Measurements from ENCODE around the gene ITGA11. TPM values are rescaled to one million over a fixed set of nuclear protein-coding genes. Genes with fewer than 3 reads are reported as not detected.

ITGA11 gene
- total RNA-seq, 2 donors from 2014 or later, result 0.27 to 1.8 TPM

- DNase-seq (ENCODE audit: low spot score in 2 of 2) (no peak), ATAC-seq (no peak)
- no peaks in the 10 kb centered on the region for H3K36me3 Mint-ChIP-seq
- peak overlapping the region in 1 of 2 donors; percentile 52 for H3K27ac Mint-ChIP-seq
- no peaks in the 10 kb centered on the region for H3K9me3 Mint-ChIP-seq
Measured at GRCh38 chr15:68366314-68366713, 65.6 kb downstream of the ITGA11 start.

DNA sequence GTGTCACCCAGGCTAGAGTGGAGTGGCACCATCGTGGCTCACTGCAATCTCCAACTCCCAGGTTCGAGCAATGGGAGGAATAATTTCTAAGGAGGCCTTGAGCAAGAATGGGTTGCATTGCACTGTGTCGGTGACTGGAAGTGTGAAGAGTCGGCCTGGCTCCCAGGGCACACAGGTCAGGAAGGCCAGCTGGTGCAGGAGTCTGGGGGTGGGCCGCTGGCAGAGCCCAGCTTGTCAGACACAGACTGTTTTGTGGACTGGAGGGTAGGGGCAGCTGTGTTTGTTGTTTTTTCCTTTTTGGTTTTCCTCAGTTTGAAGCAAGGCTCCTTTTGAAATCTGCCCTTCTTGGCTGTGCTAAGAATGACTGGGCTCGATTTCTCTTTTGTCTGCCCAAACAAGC is 66.2 kb downstream of the ITGA11 start:
- Mint-ChIP-seq H3K27ac (no peak overlapping the region), H3K9me3 (no peaks in the 10 kb centered on the region), H3K36me3 (no peaks in the 10 kb centered on the region)
- ATAC-seq, result no peak
- no peak for DNase-seq (ENCODE audit: low spot score in 2 of 2)

DNA sequence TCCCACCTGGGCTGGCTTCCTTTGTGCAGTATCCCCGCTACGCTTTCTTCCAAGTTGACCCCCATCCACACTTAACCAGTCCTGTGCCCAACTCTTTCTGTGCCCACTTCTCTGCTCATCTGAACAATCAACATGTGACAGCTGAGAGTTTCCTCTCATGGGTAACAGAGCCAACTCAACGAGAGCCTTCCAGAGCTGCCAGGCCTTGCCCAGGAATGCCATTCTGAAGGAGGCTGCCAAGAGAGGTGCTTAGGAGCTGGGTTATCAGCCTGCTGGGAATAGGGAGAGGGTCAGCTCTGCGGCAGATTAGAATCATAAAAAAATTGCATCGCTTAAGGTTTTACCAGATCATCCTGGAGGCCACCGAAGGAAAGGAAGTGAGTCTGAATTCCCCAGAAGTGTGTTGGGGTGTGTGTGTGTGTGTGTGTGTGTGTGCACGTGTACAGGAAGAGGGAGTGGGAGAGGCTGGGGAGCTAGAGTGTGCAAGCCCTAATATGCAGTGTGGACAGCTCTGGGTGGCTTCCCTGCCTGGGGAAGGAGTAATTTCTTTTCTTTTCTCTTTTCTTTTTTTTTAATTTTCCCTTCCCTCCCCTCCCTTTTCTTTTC is 66.7 kb downstream of the ITGA11 start:
- H3K36me3 Mint-ChIP-seq, result no peaks in the 10 kb centered on the region
- H3K9me3 Mint-ChIP-seq, result no peaks in the 10 kb centered on the region
- ATAC-seq (peak in 1 of 2 donors; percentile 64), DNase-seq (ENCODE audit: low spot score in 2 of 2) (no peak)
- peak overlapping the region in 1 of 2 donors; percentile 53 for H3K27ac Mint-ChIP-seq

GRCh38 chr15:68364660-68365035 is 67.3 kb downstream of the ITGA11 start:
- no peak for ATAC-seq
- H3K27ac Mint-ChIP-seq, result no peak overlapping the region
- no peaks in the 10 kb centered on the region for H3K9me3 Mint-ChIP-seq
- DNase-seq (ENCODE audit: low spot score in 2 of 2), result no peak
- no peaks in the 10 kb centered on the region for H3K36me3 Mint-ChIP-seq

GRCh38 chr15:68364028-68364659 is 67.8 kb downstream of the ITGA11 start:
- no peak for DNase-seq (ENCODE audit: low spot score in 2 of 2)
- Mint-ChIP-seq H3K9me3 (no peaks in the 10 kb centered on the region), H3K36me3 (no peaks in the 10 kb centered on the region), H3K27ac (no peak overlapping the region)
- ATAC-seq, result no peak

DNA sequence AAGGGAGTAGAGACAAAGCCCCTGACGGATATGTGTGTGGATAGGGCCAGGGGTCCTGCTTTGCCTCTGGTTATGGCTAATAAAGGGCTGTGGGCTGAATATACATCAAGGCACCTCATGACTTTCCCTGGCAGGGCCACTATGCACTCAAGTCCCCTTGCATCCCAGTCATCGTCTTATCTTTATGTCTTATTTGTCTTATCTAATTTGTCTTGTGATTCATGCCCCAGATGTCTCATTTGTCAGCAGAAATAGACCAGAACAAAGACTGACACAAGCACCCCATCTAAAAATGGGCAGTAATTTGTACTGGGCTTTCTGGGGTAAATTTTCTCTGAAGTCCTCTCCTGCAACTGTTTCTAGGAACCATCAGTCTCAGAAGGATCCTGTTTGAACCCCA is 68.6 kb downstream of the ITGA11 start:
- H3K9me3 Mint-ChIP-seq, result no peaks in the 10 kb centered on the region
- no peaks in the 10 kb centered on the region for H3K36me3 Mint-ChIP-seq
- ATAC-seq, result no peak
- no peak overlapping the region for H3K27ac Mint-ChIP-seq
- no peak for DNase-seq (ENCODE audit: low spot score in 2 of 2)

DNA sequence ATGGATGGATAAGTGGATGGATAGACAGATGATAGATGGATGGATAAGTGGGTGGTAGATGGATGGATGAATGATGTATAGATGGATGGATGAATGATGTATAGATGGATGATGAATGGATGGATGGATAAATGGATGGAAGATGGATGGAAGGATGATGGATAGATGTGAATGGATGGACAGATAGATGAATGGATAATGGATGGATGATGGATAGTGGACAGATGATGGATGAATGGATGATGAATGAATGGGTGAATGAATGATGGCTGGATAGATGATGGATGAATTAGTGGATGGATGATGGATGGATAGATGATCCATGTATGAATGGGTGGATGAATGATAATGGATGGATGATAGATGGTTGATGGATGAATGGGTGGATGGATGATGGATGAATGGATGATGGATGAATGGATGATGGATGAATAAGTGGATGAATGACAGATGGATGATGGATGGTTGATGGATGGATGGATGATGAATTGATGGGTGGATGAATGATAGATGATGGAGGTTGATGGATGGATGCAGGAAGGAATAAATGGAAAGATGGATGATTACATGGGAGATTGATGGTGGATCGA is 69.3 kb downstream of the ITGA11 start:
- DNase-seq (ENCODE audit: low spot score in 2 of 2), result no peak
- peaks cover 0 to 5% of the 10 kb centered on the region in 2 donors for H3K9me3 Mint-ChIP-seq
- no peak for ATAC-seq
- no peaks in the 10 kb centered on the region for H3K36me3 Mint-ChIP-seq
- H3K27ac Mint-ChIP-seq, result no peak overlapping the region

GRCh38 chr15:68360721-68361120 is 71.2 kb downstream of the ITGA11 start:
- Mint-ChIP-seq H3K9me3 (peaks cover 0 to 5% of the 10 kb centered on the region in 2 donors), H3K36me3 (peaks cover 7 to 11% of the 10 kb centered on the region in 2 donors), H3K27ac (no peak overlapping the region)
- ATAC-seq (no peak), DNase-seq (ENCODE audit: low spot score in 2 of 2) (no peak)

GRCh38 chr15:68356778-68357177 is 75.2 kb downstream of the ITGA11 start:
- ATAC-seq, result no peak
- peaks cover 0 to 8% of the 10 kb centered on the region in 2 donors for H3K9me3 Mint-ChIP-seq
- H3K36me3 Mint-ChIP-seq, result peaks cover 7 to 16% of the 10 kb centered on the region in 2 donors

GRCh38 chr15:68354923-68355322 is 77.0 kb downstream of the ITGA11 start:
- H3K9me3 Mint-ChIP-seq, result peaks cover 0 to 8% of the 10 kb centered on the region in 2 donors
- ATAC-seq, result peak; percentile 86 to 94
- peak; percentile 40 to 63 for DNase-seq (ENCODE audit: low spot score in 2 of 2)
- peak overlapping the region in 1 of 2 donors; percentile 42 for H3K27ac Mint-ChIP-seq
- H3K36me3 Mint-ChIP-seq, result peaks cover 7 to 16% of the 10 kb centered on the region in 2 donors

More at GRCh38 chr15:68356778-68357177, 75.2 kb downstream of the ITGA11 start:
- H3K27ac Mint-ChIP-seq, result no peak overlapping the region
- DNase-seq (ENCODE audit: low spot score in 2 of 2), result no peak

GRCh38 chr15:68354268-68354667 is 77.7 kb downstream of the ITGA11 start:
- DNase-seq (ENCODE audit: low spot score in 2 of 2), result no peak
- Mint-ChIP-seq H3K36me3 (peaks cover 7 to 16% of the 10 kb centered on the region in 2 donors), H3K27ac (peak overlapping the region; percentile 5 to 42), H3K9me3 (peaks cover 0 to 8% of the 10 kb centered on the region in 2 donors)
- ATAC-seq, result no peak

GRCh38 chr15:68353421-68354135 is 78.4 kb downstream of the ITGA11 start:
- H3K27ac Mint-ChIP-seq, result peak overlapping the region; percentile 5 to 42
- ATAC-seq (no peak), DNase-seq (ENCODE audit: low spot score in 2 of 2) (no peak)
- peaks cover 7 to 16% of the 10 kb centered on the region in 2 donors for H3K36me3 Mint-ChIP-seq
- peaks cover 0 to 8% of the 10 kb centered on the region in 2 donors for H3K9me3 Mint-ChIP-seq

DNA sequence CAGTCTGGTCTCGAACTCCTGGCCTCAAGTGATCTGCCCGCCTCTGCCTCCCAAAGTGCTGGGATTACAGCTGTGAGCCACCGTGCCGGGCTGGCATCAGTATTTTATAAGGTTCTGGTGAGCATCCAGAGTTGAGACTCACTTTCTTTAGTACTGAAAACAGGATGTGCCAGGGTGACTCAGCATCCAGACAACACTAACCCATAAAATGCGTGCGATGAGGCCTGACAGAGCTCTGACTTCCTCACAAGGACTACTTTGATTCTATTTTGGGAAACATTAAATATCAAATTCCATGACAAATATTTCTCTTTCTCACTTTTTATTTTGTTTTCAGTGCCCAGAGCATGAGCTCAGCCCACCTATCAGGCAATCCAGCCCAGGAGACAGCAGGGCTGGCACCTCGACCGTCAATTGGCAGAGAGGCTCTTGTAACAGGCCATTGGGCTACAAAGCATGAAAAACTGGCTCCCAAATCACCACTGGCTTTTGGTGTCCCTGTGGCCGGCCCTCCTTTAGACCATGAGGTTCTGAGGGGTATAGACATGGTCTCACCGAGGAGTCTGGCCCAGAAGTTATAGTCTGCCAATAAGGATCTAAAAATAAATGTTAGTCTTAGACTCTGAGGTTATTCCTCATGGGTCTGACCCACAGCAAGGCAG is 79.4 kb downstream of the ITGA11 start:
- peak overlapping the region; percentile 85 to 93 for H3K27ac Mint-ChIP-seq
- H3K9me3 Mint-ChIP-seq, result peaks cover 0 to 4% of the 10 kb centered on the region in 2 donors
- DNase-seq (ENCODE audit: low spot score in 2 of 2) (peak in 1 of 2 donors; percentile 40), ATAC-seq (peak; percentile 65 to 77)
- peaks cover 7 to 16% of the 10 kb centered on the region in 2 donors for H3K36me3 Mint-ChIP-seq

DNA sequence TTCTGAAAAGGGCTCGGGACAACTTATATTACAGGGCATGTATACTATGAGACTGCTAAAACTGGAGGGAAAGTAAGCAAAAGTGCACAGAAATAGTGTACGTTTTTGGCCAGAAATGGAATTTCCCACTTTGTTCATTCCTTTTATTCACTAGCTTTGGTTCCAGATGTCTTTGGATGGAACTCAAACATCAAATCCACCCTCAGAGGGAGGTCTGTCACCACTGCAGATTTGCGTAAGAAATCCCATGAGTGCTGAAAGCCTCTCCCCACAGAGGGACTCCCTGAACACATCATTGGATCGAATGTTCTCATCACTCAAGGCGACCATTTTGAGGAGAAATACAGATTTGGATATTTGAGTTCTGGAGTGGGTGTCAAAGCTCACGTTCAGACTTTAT is 82.8 kb downstream of the ITGA11 start:
- Mint-ChIP-seq H3K36me3 (peaks cover 0 to 5% of the 10 kb centered on the region in 2 donors), H3K9me3 (no peaks in the 10 kb centered on the region), H3K27ac (no peak overlapping the region)
- DNase-seq (ENCODE audit: low spot score in 2 of 2) (no peak), ATAC-seq (no peak)

DNA sequence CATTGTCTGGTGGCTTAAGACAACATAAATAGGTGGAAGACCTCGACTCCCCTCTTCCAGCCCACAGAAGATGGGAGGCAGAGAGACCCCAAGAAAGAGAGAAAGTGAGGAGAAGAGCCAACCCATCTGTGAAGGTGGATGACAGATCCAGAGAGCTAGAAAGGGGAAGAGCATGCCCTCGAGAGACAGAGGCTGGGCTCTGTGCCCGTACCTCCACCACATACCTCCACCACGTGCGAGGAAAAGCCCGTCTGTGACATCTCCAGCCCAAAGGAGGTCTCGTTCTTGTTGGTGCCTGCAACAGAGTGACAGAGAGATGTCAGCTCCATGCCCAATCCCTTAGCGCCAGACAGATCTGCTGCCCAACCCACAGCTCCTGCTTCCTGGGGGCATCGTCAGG is 83.4 kb downstream of the ITGA11 start:
- Mint-ChIP-seq H3K9me3 (no peaks in the 10 kb centered on the region), H3K27ac (no peak overlapping the region), H3K36me3 (peaks cover 0 to 5% of the 10 kb centered on the region in 2 donors)
- DNase-seq (ENCODE audit: low spot score in 2 of 2) (no peak), ATAC-seq (no peak)

GRCh38 chr15:68348081-68348480 is 83.9 kb downstream of the ITGA11 start:
- Mint-ChIP-seq H3K9me3 (no peaks in the 10 kb centered on the region), H3K27ac (no peak overlapping the region), H3K36me3 (peaks cover 0 to 5% of the 10 kb centered on the region in 2 donors)
- DNase-seq (ENCODE audit: low spot score in 2 of 2), result no peak
- no peak for ATAC-seq

DNA sequence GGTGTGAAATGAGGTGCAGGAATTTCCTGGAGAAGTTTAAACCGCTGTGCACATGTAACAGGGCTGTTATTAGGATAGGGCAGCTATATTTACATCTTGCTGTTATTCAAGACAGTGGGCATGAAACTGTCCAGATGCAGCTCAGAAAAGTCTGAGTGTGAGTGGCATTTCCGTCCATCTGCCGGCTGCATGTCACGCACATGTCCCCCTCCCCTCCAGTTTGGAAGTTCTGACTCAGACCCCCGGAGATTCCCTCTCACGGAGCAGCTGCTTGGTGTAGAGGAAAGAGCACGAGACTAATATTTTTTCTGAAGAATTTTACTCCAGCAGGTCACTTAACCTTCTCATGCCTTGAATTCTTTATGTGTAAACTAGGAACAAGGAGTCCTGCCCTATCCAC is 84.6 kb downstream of the ITGA11 start:
- Mint-ChIP-seq H3K27ac (no peak overlapping the region), H3K36me3 (peaks cover 0 to under 1% of the 10 kb centered on the region in 2 donors), H3K9me3 (no peaks in the 10 kb centered on the region)
- ATAC-seq (no peak), DNase-seq (ENCODE audit: low spot score in 2 of 2) (no peak)

Data from activated naive CD4-positive, alpha-beta T cell treated with anti-CD3 and anti-CD28 coated beads, Interleukin-2, amount 50 U/mL, for 72 hours (primary cell).